Fibroblast of pulmonary artery (primary cell): Measurements from ENCODE around the gene PPP1R1B.

Experiments used
- DNase-seq: peaks from one replicate; pipeline ENCODE4 v3.0.0-alpha.2; 2010; ENCODE audit warnings: low read depth
- H3K4me3 ChIP-seq: replicated peaks from 2 replicates; pipeline ENCODE4 v1.5.1; 2011; ENCODE audit warnings: low read depth, mild to moderate bottlenecking, control low read depth, low read length, moderate library complexity
- CTCF ChIP-seq: IDR thresholded peaks from 2 replicates; pipeline ENCODE4 v1.5.1; 2011; ENCODE audit warnings: mild to moderate bottlenecking, control low read depth, low read length, inconsistent platforms; ENCODE audit errors: missing control alignments

PPP1R1B gene

GRCh38 chr17:39624313-39624712, 2.4 kb upstream of the PPP1R1B start:
- TF ChIP-seq CTCF = no peak
- DNase-seq = no peak

GRCh38 chr17:39625198-39625785, 1.5 kb upstream of the PPP1R1B start:
- no peak for DNase-seq
- no peak overlapping the region for H3K4me3 ChIP-seq
- no peak for TF ChIP-seq CTCF

More at GRCh38 chr17:39624313-39624712, 2.4 kb upstream of the PPP1R1B start:
- H3K4me3 ChIP-seq = no peak overlapping the region

- peak overlapping the region; percentile 28 for H3K4me3 ChIP-seq
- TF ChIP-seq CTCF = no peak
- DNase-seq = no peak
Measured at GRCh38 chr17:39627047-39627711, 427 bp downstream of the PPP1R1B start.

GRCh38 chr17:39627712-39628516, 1.2 kb downstream of the PPP1R1B start:
- H3K4me3 ChIP-seq = no peak overlapping the region

GRCh38 chr17:39628655-39629493, 2.1 kb downstream of the PPP1R1B start:
- no peak for TF ChIP-seq CTCF
- no peak for DNase-seq
- H3K4me3 ChIP-seq = no peak overlapping the region

More at GRCh38 chr17:39627712-39628516, 1.2 kb downstream of the PPP1R1B start:
- TF ChIP-seq CTCF = no peak
- DNase-seq = no peak

GRCh38 chr17:39629494-39629880, 2.7 kb downstream of the PPP1R1B start:
- DNase-seq = no peak
- H3K4me3 ChIP-seq = no peak overlapping the region
- TF ChIP-seq CTCF = no peak
